ENCODE results near the gene TGFBI. TPM values are rescaled to one million over a fixed set of nuclear protein-coding genes. Genes with fewer than 3 reads are reported as not detected.

TGFBI gene
- total RNA-seq, 1 donor from 2014 or later = 43.2 TPM

DNA sequence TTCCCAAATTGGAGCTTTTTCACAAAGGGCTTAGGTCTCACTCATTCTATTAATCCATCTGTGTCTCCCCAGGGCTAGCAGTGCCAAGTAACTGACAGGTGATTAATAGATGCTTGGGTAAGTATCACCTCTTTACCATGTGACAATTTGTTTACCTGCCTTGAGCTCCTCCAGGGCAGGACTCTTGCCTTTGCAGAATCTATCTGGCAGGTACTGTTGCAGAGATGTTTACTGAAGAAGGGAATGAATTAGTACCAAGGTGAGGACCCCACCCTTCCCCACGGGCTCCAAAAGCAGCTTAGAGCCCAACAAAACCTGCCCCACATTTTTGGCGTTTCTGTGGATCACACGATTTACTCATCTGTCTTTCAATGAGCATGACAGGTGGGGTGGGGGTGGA, 698 bp upstream of the TGFBI start:
- no peak for TF ChIP-seq CTCF (IDR thresholded peaks at IDR 0.05)
- TF ChIP-seq POLR2AphosphoS5 (IDR thresholded peaks at IDR 0.05; ENCODE audit: insufficient read depth in 1 of 2, low read depth in 1 of 2) = no peak
- TF ChIP-seq POLR2A (IDR thresholded peaks at IDR 0.05) = no peak
- intact Hi-C loops (cut with DNase I) = no loop called here
- H3K36me3 ChIP-seq = no peaks in the 10 kb centered on the region
- peaks cover 12% of the 10 kb centered on the region for H3K4me1 ChIP-seq
- no peaks in the 10 kb centered on the region for H3K27me3 ChIP-seq
- no peaks in the 10 kb centered on the region for H3K9me3 ChIP-seq
- no peak overlapping the region for H3K4me3 ChIP-seq
- no peak overlapping the region for H3K27ac ChIP-seq
- no peak for DNase-seq (ENCODE audit: extremely low spot score in 2 of 2)

GRCh38 chr5:136030252-136030651, 1.5 kb downstream of the TGFBI start:
- Histone ChIP-seq H3K9me3 (no peaks in the 10 kb centered on the region), H3K36me3 (no peaks in the 10 kb centered on the region), H3K27me3 (no peaks in the 10 kb centered on the region), H3K27ac (no peak overlapping the region), H3K4me3 (no peak overlapping the region), H3K4me1 (peaks cover 30% of the 10 kb centered on the region)
- TF ChIP-seq CTCF (IDR thresholded peaks at IDR 0.05) (no peak), POLR2AphosphoS5 (IDR thresholded peaks at IDR 0.05; ENCODE audit: insufficient read depth in 1 of 2, low read depth in 1 of 2) (no peak), POLR2A (IDR thresholded peaks at IDR 0.05) (no peak)
- intact Hi-C loops (cut with DNase I) = no loop called here
- no peak for DNase-seq (ENCODE audit: extremely low spot score in 2 of 2)

GRCh38 chr5:136030956-136031611, 2.3 kb downstream of the TGFBI start:
- H3K4me1 ChIP-seq = peaks cover 32% of the 10 kb centered on the region
- no peaks in the 10 kb centered on the region for H3K9me3 ChIP-seq
- H3K27ac ChIP-seq = no peak overlapping the region
- TF ChIP-seq POLR2A (IDR thresholded peaks at IDR 0.05) = no peak
- TF ChIP-seq POLR2AphosphoS5 (IDR thresholded peaks at IDR 0.05; ENCODE audit: insufficient read depth in 1 of 2, low read depth in 1 of 2) = no peak
- no peak for TF ChIP-seq CTCF (IDR thresholded peaks at IDR 0.05)
- no peaks in the 10 kb centered on the region for H3K36me3 ChIP-seq
- H3K27me3 ChIP-seq = no peaks in the 10 kb centered on the region
- H3K4me3 ChIP-seq = no peak overlapping the region
- intact Hi-C loops (cut with DNase I) = no loop called here
- no peak for DNase-seq (ENCODE audit: extremely low spot score in 2 of 2)

- TF ChIP-seq CTCF (IDR thresholded peaks at IDR 0.05) = no peak
- no peak for TF ChIP-seq POLR2A (IDR thresholded peaks at IDR 0.05)
- TF ChIP-seq POLR2AphosphoS5 (IDR thresholded peaks at IDR 0.05; ENCODE audit: insufficient read depth in 1 of 2, low read depth in 1 of 2) = no peak
- Histone ChIP-seq H3K27ac (no peak overlapping the region), H3K4me3 (no peak overlapping the region), H3K27me3 (no peaks in the 10 kb centered on the region), H3K36me3 (no peaks in the 10 kb centered on the region), H3K9me3 (no peaks in the 10 kb centered on the region), H3K4me1 (peaks cover 32% of the 10 kb centered on the region)
- DNase-seq (ENCODE audit: extremely low spot score in 2 of 2) = no peak
- intact Hi-C loops (cut with DNase I) = no loop called here
Measured at GRCh38 chr5:136031711-136032110, 2.9 kb downstream of the TGFBI start.

- Histone ChIP-seq H3K9me3 (no peaks in the 10 kb centered on the region), H3K27me3 (no peaks in the 10 kb centered on the region), H3K36me3 (no peaks in the 10 kb centered on the region), H3K4me3 (no peak overlapping the region), H3K27ac (no peak overlapping the region), H3K4me1 (peaks cover 37% of the 10 kb centered on the region)
- intact Hi-C loops (cut with DNase I) = no loop called here
- DNase-seq (ENCODE audit: extremely low spot score in 2 of 2) = no peak
- TF ChIP-seq POLR2A (IDR thresholded peaks at IDR 0.05) (no peak), POLR2AphosphoS5 (IDR thresholded peaks at IDR 0.05; ENCODE audit: insufficient read depth in 1 of 2, low read depth in 1 of 2) (no peak)
Measured at GRCh38 chr5:136032564-136032963, 3.8 kb downstream of the TGFBI start.
